Measurements from ENCODE around the gene AEBP1.

AEBP1 gene

GRCh38 chr7:44087911-44088838 lies 16.0 kb upstream of the AEBP1 start:
- no peak for DNase-seq

DNA sequence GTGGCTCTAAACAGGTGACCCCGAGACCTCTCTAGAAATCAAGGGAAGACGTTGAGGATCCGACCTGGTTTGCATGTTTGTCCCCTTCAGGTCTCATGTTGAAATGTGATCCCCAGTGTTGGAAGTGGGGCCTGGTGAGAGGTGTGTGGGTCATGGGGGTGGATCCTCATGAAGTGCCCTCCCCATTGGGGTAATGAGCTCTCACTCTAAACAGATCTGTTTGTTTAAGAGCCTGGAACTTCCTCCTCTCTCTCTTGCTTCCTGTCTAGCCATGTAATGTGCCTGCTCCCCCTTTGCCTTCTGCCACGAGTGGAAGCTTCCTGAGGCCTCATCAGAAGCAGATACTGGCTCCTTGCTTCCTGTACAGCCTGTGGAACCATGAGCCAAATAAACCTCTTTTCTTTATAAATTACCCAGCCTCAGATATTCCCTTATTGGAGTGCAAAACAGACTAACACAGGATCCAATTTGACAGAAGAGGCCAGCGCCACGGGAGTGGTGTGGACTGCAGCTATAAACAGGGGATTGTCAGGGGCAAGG lies 11.0 kb upstream of the AEBP1 start:
- no peak for DNase-seq

DNA sequence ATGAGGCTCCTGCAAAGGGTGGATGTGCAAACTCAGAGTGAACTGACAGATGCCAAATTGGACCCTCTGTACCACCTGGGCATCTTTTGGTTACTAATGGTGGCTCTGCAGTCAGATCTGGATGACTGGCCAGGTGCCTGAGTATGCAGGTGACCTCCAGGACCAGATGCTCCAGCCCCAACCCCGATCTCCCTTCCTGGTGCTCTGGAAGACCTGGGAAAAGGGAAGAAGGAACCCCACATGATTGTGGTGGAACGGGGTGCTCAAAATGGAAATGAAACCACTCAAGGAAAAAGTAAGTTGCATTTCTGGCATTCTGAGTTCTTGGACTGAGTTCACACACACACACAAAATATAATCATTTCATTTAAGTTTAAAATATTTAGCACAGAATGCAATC lies 9.8 kb upstream of the AEBP1 start:
- no peak for DNase-seq

DNA sequence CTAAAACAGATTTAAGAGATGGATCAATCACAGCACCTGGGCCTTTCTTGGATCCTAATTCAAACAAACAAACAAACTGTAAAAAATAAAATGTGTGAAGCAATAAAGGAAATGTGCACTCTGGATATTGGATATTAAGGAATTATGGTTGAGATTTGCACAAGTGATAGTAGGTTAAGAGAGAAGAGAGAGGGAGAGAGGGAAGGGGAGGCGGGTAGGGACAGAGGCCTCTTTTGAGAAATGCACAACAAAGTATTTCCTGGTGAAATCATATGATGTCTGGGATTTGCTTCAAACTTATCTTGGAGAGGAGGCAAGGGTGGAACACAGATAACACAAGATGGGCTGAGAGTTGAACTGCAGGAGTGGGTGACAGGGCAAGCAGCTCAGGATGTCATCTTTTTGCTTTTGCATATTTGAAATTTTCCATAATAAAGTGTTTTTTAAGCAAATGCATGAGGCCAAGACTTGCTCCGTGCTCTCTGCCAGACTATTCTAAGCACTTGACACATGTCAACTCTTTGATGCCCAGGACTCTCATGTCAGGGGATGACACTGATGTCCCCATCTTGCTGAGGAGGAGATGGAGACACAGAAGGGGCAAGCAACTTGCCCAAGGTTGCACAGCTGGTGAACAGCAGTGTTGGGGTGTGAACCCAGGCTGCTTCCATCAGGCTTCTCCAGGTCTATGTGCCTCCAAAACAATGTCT lies 9.1 kb upstream of the AEBP1 start:
- no peak for DNase-seq

GRCh38 chr7:44095781-44096180 lies 8.4 kb upstream of the AEBP1 start:
- DNase-seq: no peak

DNA sequence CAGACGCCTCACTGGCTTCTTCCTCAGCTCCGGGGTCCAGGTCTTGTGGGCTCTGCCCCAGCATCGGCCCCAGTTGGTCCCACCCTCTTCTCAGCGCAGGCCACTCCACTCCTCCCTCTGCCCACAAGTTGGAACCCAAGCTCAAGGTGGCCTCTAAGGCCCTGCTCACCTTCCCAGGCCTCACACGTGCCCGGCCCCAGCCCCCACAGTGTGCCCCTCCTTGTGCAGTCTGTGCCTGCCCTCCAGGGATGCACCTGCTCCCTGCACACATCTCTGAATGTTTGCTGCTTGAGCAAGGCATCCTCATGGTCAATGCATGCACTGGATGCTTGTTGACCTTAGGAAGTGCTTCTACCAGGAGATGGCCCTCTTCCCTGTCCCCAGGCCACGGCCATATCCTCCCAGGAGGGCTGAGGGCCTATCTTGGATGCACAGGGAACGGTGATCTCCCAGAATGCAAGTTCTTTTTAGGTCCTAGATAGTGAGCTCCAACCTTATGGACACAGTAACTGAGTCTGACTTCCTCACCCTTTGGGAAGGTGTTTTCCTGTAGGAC lies 7.7 kb upstream of the AEBP1 start:
- DNase-seq: no peak

DNA sequence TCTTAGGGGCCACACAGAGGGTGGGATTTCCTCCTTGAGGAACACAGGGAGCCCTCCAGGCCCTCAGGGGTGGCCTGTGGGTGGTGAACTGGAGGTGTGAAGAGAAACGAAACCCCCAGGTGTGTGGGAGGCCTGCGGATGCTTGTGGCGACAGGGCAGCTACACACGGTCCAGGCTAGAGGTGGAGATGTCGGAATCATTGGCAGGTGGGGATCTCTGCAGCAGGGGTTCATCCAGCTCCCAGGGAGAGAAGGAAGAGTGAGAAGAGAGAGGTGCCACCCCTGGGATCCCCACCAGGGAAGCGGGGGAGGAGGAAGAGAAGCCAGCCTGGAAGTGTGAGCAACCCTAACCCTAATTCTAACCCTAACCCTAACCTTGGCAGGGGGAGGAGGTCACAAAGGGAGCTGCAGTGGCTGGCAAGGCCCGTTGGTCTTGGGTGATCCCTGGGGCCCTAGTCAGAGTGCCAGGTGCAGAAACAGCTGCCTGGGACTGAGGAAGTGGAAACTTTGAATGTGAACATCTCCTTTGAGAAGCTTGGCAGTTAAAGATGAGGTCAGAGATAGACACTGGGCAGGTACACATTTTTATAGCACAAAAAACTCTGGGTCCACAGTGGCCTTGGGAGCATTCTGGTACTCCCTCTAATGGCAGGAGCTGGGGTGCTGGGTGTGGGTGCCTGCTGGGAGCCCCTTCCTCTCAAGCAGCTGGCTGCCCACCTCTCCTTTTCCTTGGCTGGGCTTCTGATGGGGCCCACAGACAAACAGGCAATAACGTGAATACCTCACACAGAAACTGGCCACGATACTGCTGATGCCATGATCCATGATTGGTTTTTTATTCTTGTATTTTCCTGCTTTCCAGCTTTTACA lies 6.8 kb upstream of the AEBP1 start:
- no peak for DNase-seq

DNA sequence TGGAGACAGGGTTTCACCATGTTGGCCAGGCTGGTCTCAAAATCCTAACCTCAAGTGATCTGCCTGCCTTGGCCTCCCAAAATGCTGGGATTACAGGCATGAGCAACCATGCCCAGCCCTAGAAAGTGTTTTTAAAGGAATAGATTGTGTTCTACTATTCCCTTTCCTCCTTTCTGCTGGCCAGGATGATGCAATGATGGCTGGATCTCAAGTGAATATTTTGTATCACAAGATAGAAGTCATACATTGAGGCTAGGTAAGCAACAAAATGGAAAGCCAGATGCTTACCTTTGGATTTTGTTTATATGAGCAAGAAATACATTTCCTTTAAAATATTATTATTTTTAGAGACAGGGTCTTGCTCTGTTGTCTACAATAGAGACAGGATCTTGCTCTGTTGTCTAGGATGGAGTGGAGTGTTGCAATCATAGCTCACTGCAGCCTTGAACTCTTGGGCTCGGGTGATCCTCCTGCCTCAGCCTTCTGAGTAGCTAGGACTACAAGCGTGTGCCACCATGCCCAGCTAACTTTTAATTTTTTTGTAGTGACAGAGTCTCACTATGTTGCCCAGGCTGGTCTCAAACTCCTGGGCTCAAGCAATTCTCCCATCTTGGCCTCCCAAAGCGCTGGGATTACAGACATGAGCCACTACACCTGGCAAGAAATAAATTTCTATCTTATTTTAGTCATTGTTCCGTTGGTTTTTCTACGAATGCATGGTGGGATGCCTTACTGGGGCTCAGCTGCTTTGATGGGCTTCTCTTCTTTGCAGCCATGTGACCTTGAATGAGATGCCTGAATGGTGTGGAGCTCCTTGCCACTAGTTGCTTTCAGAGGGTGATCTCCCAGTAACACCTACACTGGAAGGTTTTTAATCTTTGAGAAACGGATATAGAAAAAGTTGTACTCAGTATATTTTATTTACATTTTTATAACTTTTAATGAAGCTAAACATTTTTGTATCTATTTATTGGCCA lies 5.8 kb upstream of the AEBP1 start:
- no peak for DNase-seq

GRCh38 chr7:44099669-44100068 lies 4.5 kb upstream of the AEBP1 start:
- no peak for DNase-seq

GRCh38 chr7:44100458-44101302 lies 3.5 kb upstream of the AEBP1 start:
- DNase-seq: no peak

DNA sequence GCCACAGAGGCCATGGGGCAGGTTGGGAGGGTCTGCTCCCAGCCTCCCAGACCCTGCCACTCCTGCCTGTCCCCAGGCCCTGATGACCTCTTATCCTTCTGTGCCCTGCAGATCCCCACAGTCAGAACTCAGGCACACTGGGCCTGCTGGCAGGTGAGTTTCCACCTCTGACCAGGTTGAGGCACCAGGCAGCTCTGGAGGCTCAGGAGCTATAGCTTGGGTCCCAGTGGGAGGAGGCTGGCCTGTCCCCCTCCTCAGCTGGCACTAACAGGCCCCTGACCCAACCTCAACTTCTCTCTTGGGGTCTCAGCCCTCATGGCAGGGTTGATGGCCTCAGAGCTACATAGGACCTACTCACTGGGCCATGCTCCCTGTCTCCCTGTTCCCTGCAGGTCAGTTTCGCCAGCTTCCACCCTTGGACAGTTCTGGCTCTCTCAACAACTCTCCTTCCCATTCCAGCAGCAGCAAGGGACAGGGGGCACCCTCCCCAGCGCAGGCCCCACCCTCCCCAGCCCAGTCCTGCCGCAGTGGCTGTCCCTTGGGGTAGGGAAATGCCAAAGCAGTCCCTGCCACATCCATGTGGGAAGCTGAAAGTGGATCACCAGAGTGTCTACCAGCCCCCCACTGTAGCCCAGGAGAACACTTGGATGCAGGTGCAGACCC lies 2.7 kb upstream of the AEBP1 start:
- DNase-seq: no peak

DNA sequence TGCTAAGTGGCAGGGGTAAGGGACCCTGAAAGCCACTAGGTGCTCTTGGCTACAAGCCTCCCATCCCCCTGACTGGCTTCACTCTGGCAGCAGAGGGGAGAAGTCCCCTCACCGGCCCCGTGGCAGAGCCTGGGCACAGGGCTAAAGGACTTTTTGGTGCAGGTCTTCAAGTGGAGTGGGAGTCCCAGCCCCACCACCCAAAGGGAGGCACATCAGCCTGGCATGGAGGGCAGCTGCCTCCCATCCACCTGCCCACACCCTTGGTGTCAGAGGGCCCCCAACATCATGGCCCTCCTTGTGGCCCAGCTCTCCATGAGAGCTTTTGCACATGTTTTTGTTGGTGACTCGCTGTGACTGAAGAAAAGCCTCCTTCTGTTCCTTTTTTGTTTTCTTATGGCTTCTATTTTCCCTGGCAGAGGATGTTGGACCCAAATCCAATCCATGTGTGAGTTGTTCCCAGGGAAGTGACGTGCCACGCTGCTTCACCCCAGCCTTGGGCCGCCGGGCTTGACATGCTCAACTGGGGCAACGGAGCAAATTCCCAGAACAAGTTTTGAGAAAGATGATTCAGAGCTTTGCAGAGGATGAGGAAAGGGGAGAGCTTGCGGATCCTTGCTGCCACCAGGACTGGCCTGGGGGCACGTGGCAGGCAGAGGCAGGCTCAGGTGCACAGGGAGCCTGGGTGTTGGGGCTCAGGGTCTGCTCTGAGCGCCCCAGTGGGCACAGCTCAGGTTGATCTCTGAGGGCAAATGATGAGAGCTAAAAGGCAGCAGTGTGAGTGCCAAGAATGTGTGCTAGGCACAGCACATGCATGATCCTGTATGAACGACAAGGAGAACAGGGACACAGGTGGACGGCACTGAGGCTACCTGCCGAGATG lies 1.9 kb upstream of the AEBP1 start:
- no peak for DNase-seq

DNA sequence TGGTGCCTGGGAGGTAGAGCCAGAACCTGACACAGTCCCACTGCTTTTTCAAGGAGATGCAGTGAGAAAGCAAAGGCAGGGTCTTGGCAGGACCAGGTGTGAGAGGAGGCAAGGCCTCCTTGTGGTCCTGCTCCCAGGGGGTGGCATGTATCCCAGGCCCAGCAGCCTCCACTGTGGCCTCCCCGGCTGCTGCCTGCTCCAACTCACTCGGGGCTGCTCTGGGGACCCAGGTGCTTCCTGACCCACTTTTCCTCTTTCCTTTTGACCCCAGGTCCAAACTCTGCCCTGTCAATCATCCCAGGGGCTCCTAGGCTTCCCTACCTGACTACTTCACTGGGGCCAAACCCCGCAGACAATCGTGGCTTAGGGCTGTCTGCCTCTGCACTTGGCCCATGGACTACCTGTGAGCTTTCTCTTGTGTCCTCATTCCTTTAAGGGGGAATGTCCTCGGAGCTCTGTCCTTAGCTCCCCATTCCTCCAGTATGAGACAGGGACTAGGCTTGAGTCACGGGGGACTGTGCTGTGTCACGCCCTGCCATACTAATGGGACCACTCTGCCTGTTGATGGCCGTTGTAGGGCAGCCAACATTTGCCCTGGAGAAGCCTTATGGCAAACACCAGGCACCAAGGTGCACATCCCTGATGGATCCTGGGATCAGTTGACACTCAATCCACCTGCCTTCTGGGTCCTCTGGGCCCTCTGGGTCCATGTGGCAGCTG lies 1.1 kb upstream of the AEBP1 start:
- no peak for DNase-seq

- DNase-seq: no peak
Measured at GRCh38 chr7:44103566-44103922, 601 bp upstream of the AEBP1 start.

DNA sequence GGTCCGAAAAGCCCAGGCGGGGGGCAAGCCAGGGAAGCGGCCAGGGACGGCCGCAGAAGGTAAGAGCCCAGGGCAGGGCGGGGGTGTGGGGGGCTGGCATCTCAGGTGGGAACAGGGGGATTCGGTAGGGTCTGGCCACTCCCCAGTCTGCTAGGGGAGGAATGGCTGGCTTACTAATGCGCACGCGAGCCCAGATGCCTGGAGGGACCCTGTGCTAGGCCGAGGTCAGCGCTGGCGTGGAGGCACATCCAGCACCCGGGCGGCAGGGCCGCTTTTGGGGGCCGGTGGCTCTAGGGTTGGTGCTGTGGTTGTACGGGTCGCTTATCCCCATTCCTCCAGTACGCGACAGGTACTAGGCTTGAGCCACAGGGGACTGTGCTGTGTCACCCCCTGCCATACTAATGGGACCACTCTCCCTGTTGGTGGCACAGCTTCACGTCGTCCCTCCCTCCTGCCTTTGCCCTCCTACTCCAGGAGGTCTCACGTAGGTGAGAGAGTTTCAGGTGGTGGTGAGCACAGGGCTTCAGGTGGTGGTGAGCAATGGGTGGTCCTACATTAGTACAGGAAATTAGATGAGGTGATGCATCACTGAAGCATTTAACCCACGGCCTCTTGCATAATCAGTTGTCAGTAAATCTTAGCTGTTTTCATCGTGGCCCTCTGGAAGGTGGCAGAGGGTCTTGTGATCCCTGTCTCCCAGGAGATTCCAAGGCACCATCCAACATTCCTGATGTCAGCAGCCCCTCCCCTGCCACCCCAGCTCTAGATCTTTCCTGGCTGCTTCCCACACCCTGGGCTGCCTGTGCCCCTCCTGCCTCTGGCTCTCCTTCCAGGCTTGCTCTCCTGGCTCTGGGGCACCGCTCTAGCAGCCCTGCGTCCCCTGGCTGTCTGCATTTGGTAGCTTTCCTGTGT lies 971 bp downstream of the AEBP1 start:
- DNase-seq: no peak

- no peak for DNase-seq
Measured at GRCh38 chr7:44105832-44106231, 1.7 kb downstream of the AEBP1 start.

Data from DMS79 (cell line).